CD4-positive, alpha-beta T cell treated with Interferon gamma for 1 hour (primary cell): ENCODE measurements around the gene MFN1.
"Not testable (repeated sequence)": the region's sequence is repeated elsewhere in the genome, so short reads cannot be mapped to it uniquely, and the experiment has no call there.

Experiments used
- DNase-seq: peaks from one replicate; pipeline ENCODE4 v3.0.0-alpha.2; 2020

MFN1 gene

GRCh38 chr3:179347345-179348194, at the start of gene MFN1:
TSS of gene MFN1 (plus strand) at chr3:179347709. CDS start at chr3:179348852, 1,143 bp downstream.
- peak; percentile 89 for DNase-seq

- DNase-seq: no peak
Measured at GRCh38 chr3:179297971-179298725, 49.4 kb upstream of the MFN1 start.

GRCh38 chr3:179299316-179299715, 48.2 kb upstream of the MFN1 start:
- no peak for DNase-seq

- no peak for DNase-seq
Measured at GRCh38 chr3:179299999-179300613, 47.4 kb upstream of the MFN1 start.

GRCh38 chr3:179301645-179302044, 45.9 kb upstream of the MFN1 start:
- DNase-seq: no peak

GRCh38 chr3:179302111-179302510, 45.4 kb upstream of the MFN1 start:
- no peak for DNase-seq

- no peak for DNase-seq
Measured at GRCh38 chr3:179304605-179305004, 42.9 kb upstream of the MFN1 start.

GRCh38 chr3:179307362-179307761, 40.1 kb upstream of the MFN1 start:
- DNase-seq: not testable (repeated sequence)

- DNase-seq: no peak
Measured at GRCh38 chr3:179308001-179308400, 39.5 kb upstream of the MFN1 start.

GRCh38 chr3:179309225-179310078, 38.1 kb upstream of the MFN1 start:
- no peak for DNase-seq

GRCh38 chr3:179318876-179319275, 28.6 kb upstream of the MFN1 start:
- DNase-seq: no peak

- DNase-seq: no peak
Measured at GRCh38 chr3:179321668-179322285, 25.7 kb upstream of the MFN1 start.

- peak; percentile 90 for DNase-seq
Measured at GRCh38 chr3:179322286-179323196, 25.0 kb upstream of the MFN1 start, which contains the start of gene ZNF639. TSS of gene ZNF639 (plus strand) at chr3:179323031. CDS start at chr3:179328294, 5,263 bp downstream.

- DNase-seq: peak; percentile 51
Measured at GRCh38 chr3:179323197-179324110, 24.1 kb upstream of the MFN1 start.

- DNase-seq: no peak
Measured at GRCh38 chr3:179324270-179324754, 23.2 kb upstream of the MFN1 start.

GRCh38 chr3:179330438-179330837, 17.1 kb upstream of the MFN1 start:
- DNase-seq: no peak

GRCh38 chr3:179332240-179332639, 15.3 kb upstream of the MFN1 start:
- DNase-seq: no peak

GRCh38 chr3:179333084-179333483, 14.4 kb upstream of the MFN1 start:
- DNase-seq: no peak

- no peak for DNase-seq
Measured at GRCh38 chr3:179336345-179336929, 11.1 kb upstream of the MFN1 start.
